Lung (tissue), 12 donors: ENCODE results near the gene URB2. TPM values are rescaled to one million over a fixed set of nuclear protein-coding genes. Genes with fewer than 3 reads are reported as not detected.

Experiments used
- ATAC-seq: fragments of 200-7000 bp; cut with Tn5 transposase; one replicate; pipeline ENCODE4 v1.9.1; 2020; ENCODE audit warnings: moderate number of reproducible peaks; ENCODE audit not compliant: insufficient read depth, low FRiP score
- DNase-seq, 3 donors: peaks; one replicate each; pipeline ENCODE4 v3.0.0-alpha.2; 2013 to 2017
- H3K27ac ChIP-seq, 2 donors: one replicate each; pipeline ENCODE4 v1.5.1; 2013; ENCODE audit warnings: mild to moderate bottlenecking in 2 of 2, moderate library complexity in 2 of 2, control low read depth in 1 of 2, inconsistent platforms in 1 of 2, low read depth in 1 of 2, low read length in 1 of 2
- H3K27me3 ChIP-seq, 3 donors: one replicate each; pipeline ENCODE4 v1.5.1; 2013; ENCODE audit warnings: low read length in 2 of 3; ENCODE audit not compliant: control insufficient read depth in 3 of 3, insufficient read depth in 3 of 3
- H3K36me3 ChIP-seq, 4 donors: one replicate each; pipeline ENCODE4 v1.5.1; 2013; ENCODE audit warnings: low read length in 4 of 4, mild to moderate bottlenecking in 1 of 4, moderate library complexity in 1 of 4; ENCODE audit not compliant: control insufficient read depth in 4 of 4, insufficient read depth in 4 of 4
- H3K4me1 ChIP-seq, 5 donors: one replicate each; pipeline ENCODE4 v1.5.1; 2013; ENCODE audit warnings: low read length in 5 of 5, mild to moderate bottlenecking in 2 of 5, moderate library complexity in 1 of 5; ENCODE audit not compliant: control insufficient read depth in 5 of 5, insufficient read depth in 5 of 5
- H3K4me3 ChIP-seq: one replicate; pipeline ENCODE4 v1.5.1; 2013; ENCODE audit warnings: mild to moderate bottlenecking, control low read depth, moderate library complexity
- H3K9ac ChIP-seq, 2 donors: one replicate each; pipeline ENCODE4 v1.5.1; 2013; ENCODE audit warnings: low read length in 2 of 2, control low read depth in 1 of 2; ENCODE audit not compliant: insufficient read depth in 1 of 2
- H3K9me3 ChIP-seq, 4 donors: one replicate each; pipeline ENCODE4 v1.5.1; 2013; ENCODE audit warnings: low read length in 3 of 4, mild to moderate bottlenecking in 1 of 4, moderate library complexity in 1 of 4; ENCODE audit not compliant: control insufficient read depth in 4 of 4, insufficient read depth in 3 of 4
- CTCF ChIP-seq: IDR thresholded peaks from 2 replicates; pipeline ENCODE4 v1.5.1; 2012; ENCODE audit warnings: mild to moderate bottlenecking; ENCODE audit errors: control extremely low read depth, extremely low read depth
- WGBS, 2 donors: extraction: QIAGEN DNeasy Blood & Tissue Kit; methylation state at CpG; one replicate each; pipeline ENCODE4 v1.1.7; 2013; 5-methylcytosine and 5-hydroxymethylcytosine counted together
- polyA plus RNA-seq, 2 donors: library from polyadenylated mRNA; stranded (reverse); fragments of 200-250 nt; gene quantifications; one replicate each; pipeline ENCODE4 v1.2.1, GENCODE V29; 2013
- total RNA-seq, 2 donors: library from RNA; depleted of rRNA in 1 of 2; stranded (reverse); fragments of >200 nt in 1 of 2; gene quantifications; one replicate each; pipeline ENCODE4 v1.2.1, GENCODE V29; 2014 to 2021
- donor health status: control.
- donor health status: control.
- donor health status: Bipolar disorder and iron deficiency.
- donor health status: healthy.
- donor health status: DM: yes; HTN: yes; CAD: no.

Gene URB2
- total and polyA plus RNA-seq, 4 donors, result 2.6 to 10.9 (median 6.1) TPM

- H3K4me1 ChIP-seq, result peaks cover 0 to 21% (median 10%) of the 10 kb centered on the region in 5 donors
Measured at GRCh38 chr1:229623225-229623624, 2.8 kb upstream of the URB2 start.

GRCh38 chr1:229623838-229624237 is 2.2 kb upstream of the URB2 start:
- H3K27ac ChIP-seq, result no peak overlapping the region
- ATAC-seq (no peak), DNase-seq (no peak)
- TF ChIP-seq CTCF, result no peak
- no peaks in the 10 kb centered on the region for H3K27me3 ChIP-seq
- H3K4me3 ChIP-seq, result no peak overlapping the region
- H3K9ac ChIP-seq, result no peak overlapping the region
- WGBS, 2 donors, result 84 to 89% methylated on average over 1 of the region's 1 CpG
- H3K4me1 ChIP-seq, result peaks cover 0 to 21% (median 10%) of the 10 kb centered on the region in 5 donors
- H3K36me3 ChIP-seq, result no peaks in the 10 kb centered on the region
- H3K9me3 ChIP-seq, result no peaks in the 10 kb centered on the region

More at GRCh38 chr1:229623225-229623624, 2.8 kb upstream of the URB2 start:
- no peak overlapping the region for H3K9ac ChIP-seq
- no peak for TF ChIP-seq CTCF
- H3K36me3 ChIP-seq, result no peaks in the 10 kb centered on the region
- no peak overlapping the region for H3K4me3 ChIP-seq
- ATAC-seq, result no peak
- H3K9me3 ChIP-seq, result no peaks in the 10 kb centered on the region
- no peak for DNase-seq
- no peak overlapping the region for H3K27ac ChIP-seq
- H3K27me3 ChIP-seq, result no peaks in the 10 kb centered on the region
- WGBS, 2 donors, result 87 to 91% methylated on average over 5 of the region's 5 CpGs

- Histone ChIP-seq H3K9me3 (no peaks in the 10 kb centered on the region), H3K27ac (peak overlapping the region in 1 of 2 donors; percentile 80), H3K9ac (peak overlapping the region; percentile 49 to 71), H3K27me3 (no peaks in the 10 kb centered on the region), H3K36me3 (no peaks in the 10 kb centered on the region), H3K4me3 (peak overlapping the region; percentile 89), H3K4me1 (peaks cover 0 to 21% (median 10%) of the 10 kb centered on the region in 5 donors)
- no peak for TF ChIP-seq CTCF
- WGBS, 2 donors, result 50 to 57% methylated on average over 9 of the region's 9 CpGs
- peak in 1 of 3 donors; percentile 1 for DNase-seq
- ATAC-seq, result no peak
Measured at GRCh38 chr1:229624521-229625070, 1.5 kb upstream of the URB2 start.
